ENCODE data around the gene LRRTM4.

DNA sequence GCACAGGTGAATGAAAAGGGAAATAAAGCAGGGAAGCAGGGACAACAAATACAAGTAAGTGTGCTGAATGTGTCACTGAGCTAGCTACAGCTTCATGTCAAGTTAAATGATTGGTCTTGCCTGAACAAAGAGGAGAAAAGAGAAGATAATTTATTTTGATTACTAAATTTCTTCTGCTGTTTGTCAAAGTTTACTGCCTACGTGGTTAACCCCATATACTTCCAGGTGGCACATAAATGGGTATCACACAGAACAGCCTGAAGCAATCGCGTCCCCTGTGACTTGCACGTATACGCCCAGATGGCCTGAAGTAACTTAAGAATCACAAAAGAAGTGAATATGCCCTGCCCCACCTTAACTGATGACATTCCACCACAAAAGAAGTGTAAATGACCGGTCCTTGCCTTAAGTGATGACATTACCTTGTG is 434.2 kb downstream of the LRRTM4 start:
- TF ChIP-seq, protein P1, sequence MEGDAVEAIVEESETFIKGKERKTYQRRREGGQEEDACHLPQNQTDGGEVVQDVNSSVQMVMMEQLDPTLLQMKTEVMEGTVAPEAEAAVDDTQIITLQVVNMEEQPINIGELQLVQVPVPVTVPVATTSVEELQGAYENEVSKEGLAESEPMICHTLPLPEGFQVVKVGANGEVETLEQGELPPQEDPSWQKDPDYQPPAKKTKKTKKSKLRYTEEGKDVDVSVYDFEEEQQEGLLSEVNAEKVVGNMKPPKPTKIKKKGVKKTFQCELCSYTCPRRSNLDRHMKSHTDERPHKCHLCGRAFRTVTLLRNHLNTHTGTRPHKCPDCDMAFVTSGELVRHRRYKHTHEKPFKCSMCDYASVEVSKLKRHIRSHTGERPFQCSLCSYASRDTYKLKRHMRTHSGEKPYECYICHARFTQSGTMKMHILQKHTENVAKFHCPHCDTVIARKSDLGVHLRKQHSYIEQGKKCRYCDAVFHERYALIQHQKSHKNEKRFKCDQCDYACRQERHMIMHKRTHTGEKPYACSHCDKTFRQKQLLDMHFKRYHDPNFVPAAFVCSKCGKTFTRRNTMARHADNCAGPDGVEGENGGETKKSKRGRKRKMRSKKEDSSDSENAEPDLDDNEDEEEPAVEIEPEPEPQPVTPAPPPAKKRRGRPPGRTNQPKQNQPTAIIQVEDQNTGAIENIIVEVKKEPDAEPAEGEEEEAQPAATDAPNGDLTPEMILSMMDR (IDR thresholded peaks at IDR 0.05) = no peak
- no peak for TF ChIP-seq POLR2A (IDR thresholded peaks at IDR 0.05)
